ENCODE data around the gene GRN.
"Not testable (repeated sequence)": the region's sequence is repeated elsewhere in the genome, so short reads cannot be mapped to it uniquely, and the experiment has no call there.

Gene GRN

GRCh38 chr17:44322236-44322895 lies 22.7 kb upstream of the GRN start:
- no peak for DNase-seq

- DNase-seq, result no peak
Measured at GRCh38 chr17:44323359-44324091, 21.6 kb upstream of the GRN start.

GRCh38 chr17:44324092-44324570 lies 21.0 kb upstream of the GRN start:
- DNase-seq, result no peak

GRCh38 chr17:44324571-44325275 lies 20.4 kb upstream of the GRN start, which contains the start of gene SLC25A39:
TSS of gene SLC25A39 (minus strand) at chr17:44324823. CDS start at chr17:44323562, 1,261 bp downstream.
- DNase-seq, result peak; percentile 88

GRCh38 chr17:44326861-44327444 lies 18.1 kb upstream of the GRN start:
- peak; percentile 94 for DNase-seq

- no peak for DNase-seq
Measured at GRCh38 chr17:44327715-44328449, 17.2 kb upstream of the GRN start.

- not testable (repeated sequence) for DNase-seq
Measured at GRCh38 chr17:44329516-44329915, 15.6 kb upstream of the GRN start.

GRCh38 chr17:44330263-44330662 lies 14.8 kb upstream of the GRN start:
- DNase-seq, result not testable (repeated sequence)

GRCh38 chr17:44331249-44331760 lies 13.8 kb upstream of the GRN start:
- DNase-seq, result peak; percentile 41

GRCh38 chr17:44333371-44333770 lies 11.7 kb upstream of the GRN start:
- no peak for DNase-seq

GRCh38 chr17:44334315-44334714 lies 10.8 kb upstream of the GRN start:
- no peak for DNase-seq

- no peak for DNase-seq
Measured at GRCh38 chr17:44334727-44335126, 10.4 kb upstream of the GRN start.

- no peak for DNase-seq
Measured at GRCh38 chr17:44335564-44335963, 9.5 kb upstream of the GRN start.

- no peak for DNase-seq
Measured at GRCh38 chr17:44335968-44336367, 9.1 kb upstream of the GRN start.

GRCh38 chr17:44338702-44339101 lies 6.4 kb upstream of the GRN start:
- no peak for DNase-seq

GRCh38 chr17:44340553-44340952 lies 4.5 kb upstream of the GRN start:
- DNase-seq, result not testable (repeated sequence)

GRCh38 chr17:44343510-44344209 lies 1.4 kb upstream of the GRN start:
- DNase-seq, result no peak

- peak; percentile 25 for DNase-seq
Measured at GRCh38 chr17:44345454-44346026, 438 bp downstream of the GRN start.

- no peak for DNase-seq
Measured at GRCh38 chr17:44346064-44346844, 1.2 kb downstream of the GRN start.
